HG02610 (cell line): Measurements from ENCODE around the gene SHH.

Experiments
- ATAC-seq: cut with Tn5 transposase; IDR thresholded peaks from one replicate; pipeline ENCODE4 v1.9.1; 2021; ENCODE audit warnings: mild to moderate bottlenecking, moderate library complexity; ENCODE audit not compliant: unreplicated experiment

SHH gene

GRCh38 chr7:155794196-155794595 lies 18.1 kb downstream of the SHH start:
- ATAC-seq: no peak

- ATAC-seq: no peak
Observed at GRCh38 chr7:155793720-155794119, 18.5 kb downstream of the SHH start.

DNA sequence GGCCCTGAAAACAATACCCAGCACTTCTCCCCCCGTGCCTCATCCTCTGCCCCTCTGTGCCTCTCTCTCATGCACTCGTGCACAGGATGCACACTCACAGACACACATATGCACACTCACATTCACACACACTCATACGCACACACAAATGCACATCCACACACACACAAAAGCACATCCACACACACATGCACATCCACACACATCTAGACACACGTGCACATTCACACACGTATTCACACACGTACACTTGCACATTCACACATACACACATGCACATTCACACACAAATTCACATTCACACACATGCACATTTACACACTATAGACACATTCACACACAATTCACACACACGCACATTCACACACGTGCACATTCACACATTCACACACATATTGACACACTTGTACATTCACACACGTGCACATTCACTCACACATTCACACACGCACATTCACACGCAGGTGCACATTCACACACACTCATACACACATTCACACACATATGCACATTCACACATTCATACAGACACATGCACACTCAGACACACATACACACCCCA lies 19.2 kb downstream of the SHH start:
- ATAC-seq: no peak

- ATAC-seq: no peak
Observed at GRCh38 chr7:155792315-155792960, 19.8 kb downstream of the SHH start.

DNA sequence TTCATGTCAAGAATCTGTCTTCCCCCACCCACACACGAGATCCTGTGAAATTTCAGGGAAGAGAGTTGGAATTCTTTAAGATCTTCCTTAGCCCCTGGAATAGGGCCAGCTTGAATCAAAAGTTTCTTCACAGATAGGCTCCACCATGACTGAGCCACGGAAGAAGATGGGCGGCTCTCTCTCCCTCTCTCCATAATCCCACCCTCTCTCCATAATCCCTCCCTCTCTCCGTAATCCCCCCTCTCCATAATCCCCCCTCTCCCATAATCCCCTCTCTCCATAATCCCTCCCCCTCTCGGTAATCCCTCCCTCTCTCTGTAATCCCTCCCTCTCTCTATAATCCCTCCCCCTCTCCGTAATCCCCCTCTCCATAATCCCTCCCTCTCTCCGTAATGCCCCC lies 20.4 kb downstream of the SHH start:
- ATAC-seq: no peak

DNA sequence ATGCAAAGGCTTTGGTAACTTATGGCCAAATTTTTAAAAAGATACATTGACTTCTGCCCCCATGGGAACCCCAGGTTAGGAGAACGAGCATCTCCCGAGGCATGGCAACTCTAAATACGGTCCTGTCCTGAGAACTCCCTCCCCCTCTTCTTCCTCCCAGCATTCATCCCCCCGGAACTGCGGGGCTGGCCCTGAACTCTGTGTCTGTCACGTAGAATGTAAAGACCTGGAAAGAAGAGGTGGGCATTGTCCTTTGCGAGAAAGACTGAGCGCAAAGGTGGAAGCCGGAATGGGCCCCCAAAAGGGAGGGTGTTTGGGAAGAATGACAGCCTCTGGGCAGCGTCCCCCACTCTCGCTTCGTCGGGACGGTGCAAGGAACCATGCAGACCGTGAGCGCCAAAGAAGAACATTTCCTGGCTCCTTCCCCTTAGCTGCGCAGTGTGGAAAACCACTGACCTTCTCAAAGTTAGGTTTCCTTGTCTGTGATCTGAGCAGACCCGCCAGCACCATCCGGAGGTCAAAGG lies 21.0 kb downstream of the SHH start:
- no peak for ATAC-seq

- ATAC-seq: no peak
Observed at GRCh38 chr7:155790666-155791065, 21.6 kb downstream of the SHH start.

DNA sequence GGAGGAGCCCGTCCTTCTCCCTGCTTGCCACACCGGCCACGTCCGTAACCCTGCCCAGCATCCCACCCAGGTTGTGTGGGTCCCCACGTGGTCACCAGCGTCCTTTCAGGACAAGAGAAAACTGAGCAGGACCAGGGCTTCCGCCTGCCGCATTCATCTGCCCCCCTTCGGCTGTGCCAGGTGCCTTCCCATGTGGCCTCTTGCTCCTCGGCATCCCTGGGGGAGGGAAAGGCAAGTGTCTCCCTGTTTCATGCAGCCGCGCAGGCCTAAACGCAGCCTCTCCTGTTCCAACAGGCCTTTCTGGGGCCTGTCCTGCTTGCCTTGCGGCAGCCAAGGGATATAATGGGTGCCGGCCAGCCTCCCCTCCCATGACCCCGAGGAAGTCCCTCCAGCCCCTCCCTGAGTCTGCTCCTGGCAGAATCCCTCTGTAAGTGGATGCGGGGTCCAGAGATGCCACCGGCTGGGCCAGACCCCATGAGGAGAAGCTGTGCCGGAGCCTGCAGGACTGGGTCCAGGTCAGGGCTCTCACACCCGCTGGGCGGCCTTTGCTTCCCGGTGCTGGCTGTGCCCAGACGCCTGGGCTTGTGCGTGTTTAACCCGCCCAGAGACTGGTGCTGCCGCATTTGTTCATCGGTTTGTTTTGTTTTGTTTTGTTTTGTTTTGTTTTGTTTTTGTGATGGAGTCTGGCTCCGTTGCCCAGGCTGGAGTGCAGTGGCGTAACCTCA lies 23.1 kb downstream of the SHH start:
- ATAC-seq: no peak

DNA sequence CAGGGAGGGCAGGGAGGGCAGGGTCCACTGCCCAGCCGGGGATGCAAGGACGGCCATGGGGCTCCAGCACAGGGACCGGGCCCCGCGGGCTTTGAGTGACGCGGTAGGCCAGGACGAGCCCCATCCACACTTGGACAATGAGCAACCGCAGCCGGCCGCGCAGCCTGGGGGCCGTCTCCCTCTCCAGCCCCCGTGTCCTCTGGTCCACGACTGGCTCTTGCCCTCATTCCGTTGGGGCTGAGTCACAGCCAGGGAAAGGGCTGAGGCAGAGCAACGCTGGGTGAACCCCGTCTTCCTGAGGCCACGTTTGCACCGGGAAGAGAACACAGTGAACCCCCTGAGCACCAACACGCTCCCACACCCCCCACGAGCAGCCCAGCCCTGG lies 23.7 kb downstream of the SHH start:
- no peak for ATAC-seq

DNA sequence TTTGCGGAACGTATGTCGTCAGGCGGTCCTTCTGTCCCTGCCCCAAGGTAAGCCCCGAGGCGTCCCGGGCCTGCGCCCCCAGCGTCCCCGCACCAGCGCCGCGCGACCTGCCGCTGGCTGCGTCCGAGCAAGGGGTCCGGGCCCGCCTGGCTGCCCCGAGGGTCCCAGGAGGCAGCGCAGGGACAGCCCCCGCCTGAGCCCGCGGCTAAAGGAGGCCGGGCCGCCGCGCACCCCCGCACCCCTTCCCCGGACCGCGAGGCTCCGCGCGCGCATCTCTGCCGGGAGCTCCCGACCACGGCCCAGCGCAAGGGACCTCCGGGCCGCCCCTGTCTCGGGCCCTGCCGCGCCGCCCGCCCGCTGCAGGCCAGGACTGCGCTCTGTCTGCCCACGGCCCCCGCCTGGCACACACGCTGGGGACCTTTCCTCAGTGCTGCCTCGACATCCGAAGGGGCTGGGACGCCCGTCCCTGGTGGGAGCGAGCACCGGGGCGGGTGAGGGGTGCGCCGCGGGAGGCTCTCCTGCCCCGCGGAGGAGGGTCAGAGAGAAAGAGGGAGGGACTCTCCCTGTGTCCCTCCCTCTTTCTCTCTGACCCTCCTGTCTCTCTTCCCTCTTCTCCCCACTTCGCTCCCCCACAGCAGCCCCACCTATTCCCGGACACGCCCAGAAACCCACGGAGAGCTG lies 25.0 kb downstream of the SHH start:
- ATAC-seq: no peak

DNA sequence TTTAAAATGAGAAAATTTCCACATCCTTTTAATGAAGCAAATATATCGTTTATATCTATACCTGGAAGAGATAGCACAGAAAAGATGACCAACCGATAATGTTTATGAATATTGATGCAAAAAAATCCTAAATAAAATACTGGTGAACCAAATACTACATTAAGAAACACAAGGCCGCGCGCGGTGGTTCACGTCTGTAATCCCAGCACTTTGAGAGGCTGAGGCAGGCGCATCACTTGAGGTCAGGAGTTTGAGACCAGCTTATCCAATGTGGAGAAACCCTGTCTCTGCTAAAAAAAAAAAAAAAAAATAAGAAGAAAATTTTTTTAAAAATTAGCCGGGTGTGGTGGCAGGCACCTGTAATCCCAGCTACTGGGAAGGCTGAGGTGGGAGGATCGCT lies 25.8 kb downstream of the SHH start:
- ATAC-seq: no peak

DNA sequence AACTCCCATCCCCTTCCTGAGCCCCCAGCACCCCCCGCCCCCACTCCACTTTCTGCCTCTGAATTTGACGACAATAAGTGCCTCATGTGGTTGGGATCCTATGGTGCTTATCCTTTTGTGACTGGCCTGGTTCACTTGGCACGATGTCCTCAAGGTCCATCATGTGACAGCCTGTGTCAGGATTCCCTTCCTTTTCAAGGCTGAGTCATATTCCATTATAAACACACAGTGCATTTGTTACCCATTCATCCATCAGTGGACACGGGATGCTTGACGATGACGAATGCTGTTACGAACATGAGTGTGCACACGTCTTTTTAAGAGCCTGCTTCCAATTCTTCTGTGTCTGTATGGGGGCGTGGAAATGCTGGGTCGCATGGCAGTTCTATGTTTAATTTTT lies 26.7 kb downstream of the SHH start:
- ATAC-seq: no peak

DNA sequence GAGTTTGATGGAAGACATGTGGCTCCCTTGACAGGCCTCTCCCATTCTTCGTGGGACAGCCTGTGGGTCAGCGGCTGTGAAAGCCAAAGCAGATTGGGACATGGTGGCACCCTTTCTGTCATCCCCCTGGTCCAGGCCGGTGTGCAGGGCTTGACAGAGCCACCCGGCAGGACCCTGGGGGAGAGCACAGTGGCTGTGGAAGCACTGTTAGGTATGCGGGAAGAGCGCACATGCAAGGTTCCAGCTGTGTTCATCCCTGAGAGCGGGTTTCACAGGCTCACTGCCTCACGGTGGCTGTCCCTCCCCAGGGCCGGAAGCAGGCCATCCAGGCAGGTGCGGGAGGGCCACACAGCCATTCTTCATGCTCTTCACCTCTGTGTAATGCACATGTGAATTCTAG lies 29.8 kb downstream of the SHH start:
- ATAC-seq: no peak

DNA sequence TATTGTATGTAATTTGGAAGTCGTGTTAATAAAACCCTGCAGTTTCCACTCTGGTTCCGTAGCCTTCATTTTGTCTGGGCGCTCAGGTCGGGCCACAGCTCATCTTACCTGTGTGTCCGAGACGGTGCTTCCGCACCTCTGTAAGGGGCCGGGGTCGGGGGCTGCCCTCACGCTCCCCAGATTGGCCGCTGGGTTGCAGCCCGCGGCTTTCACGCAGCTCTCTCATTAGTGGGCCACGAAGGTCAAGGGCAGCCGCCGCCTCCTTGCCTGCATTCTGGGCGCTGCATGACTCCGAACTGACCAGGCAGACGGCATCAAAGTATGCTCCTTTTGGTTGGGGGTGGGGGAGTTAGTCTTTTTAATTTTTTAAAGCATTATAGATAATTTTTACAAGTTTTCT lies 30.8 kb downstream of the SHH start:
- ATAC-seq: no peak

DNA sequence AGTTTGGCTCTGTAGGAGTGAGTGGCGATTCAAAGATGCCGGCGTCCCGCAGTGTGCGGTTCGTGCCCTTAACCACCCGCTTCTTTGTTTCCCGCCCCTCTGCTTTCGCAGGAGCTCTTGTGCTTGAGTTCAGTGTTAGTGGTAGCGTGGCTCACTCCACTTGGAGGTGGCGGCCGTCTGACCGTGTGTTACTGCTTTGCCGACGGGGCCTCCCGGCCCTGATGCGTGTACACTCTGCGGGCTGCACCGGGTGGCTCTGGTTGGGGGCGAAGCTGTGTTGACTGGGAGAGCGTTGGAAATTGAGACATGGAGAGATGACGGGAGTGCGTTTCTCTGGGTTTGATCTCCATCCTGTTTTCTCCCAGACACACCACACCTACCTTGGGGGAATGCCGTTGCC lies 31.4 kb downstream of the SHH start:
- no peak for ATAC-seq

DNA sequence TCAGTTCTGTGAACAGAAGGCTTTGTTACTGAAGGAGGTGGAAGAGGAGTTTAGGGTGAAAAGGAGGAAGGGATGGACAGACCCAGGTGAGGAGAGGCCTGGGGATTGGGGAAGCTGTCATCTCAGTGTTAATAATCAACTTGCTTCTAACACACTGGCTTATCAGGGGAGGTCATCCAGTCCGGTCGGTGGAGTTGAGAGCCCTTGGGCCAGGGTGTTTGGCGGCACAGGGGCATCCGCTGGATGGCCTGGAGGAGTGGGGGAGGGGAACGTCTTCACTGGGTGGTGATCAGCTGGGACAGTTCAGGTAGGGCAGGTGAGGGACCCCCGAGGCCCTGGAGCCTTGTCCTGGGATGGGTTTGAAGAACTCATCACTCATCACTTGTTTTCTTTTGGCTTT lies 33.9 kb downstream of the SHH start:
- ATAC-seq: no peak

DNA sequence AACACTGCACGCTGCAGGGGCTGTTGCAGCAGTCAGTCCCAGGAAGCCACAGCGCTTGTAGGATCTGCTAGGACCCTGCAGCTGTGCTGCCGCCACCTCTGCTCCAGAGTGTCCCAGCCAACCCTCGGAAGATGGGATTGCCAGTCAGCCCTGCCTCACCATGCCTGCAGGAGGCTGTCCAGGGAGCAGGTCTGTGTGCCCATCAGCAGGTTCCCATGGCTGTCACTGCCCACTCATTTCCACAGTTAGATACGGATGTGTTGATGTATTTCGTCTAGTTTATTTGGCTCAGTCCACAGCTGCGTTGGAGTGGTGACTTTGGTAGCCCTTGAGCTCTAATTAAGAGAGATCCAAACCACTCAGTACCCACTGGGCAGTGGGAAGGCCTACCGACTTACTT lies 35.7 kb downstream of the SHH start:
- ATAC-seq: no peak

GRCh38 chr7:155775691-155776090 lies 36.6 kb downstream of the SHH start:
- ATAC-seq: no peak

- no peak for ATAC-seq
Observed at GRCh38 chr7:155774947-155775346, 37.3 kb downstream of the SHH start.

DNA sequence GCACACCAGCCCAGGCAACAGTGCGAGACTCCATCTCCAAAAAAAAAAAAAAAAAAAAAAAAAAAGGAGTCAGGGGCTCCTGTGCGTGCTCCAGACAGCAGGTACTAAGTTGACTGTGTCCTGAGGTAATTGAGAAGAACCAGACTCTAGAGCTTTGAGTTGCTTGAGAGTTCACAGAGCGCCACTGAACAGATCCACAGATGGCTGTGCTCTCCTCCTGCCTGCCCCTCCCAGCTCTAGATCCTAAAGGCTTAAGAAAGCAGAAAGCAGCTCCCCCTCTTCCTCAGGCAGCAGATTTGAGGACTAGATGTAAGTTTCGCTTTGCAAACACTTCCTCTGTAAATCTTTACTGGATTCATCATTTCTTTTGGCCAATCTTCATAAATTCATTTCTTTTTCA lies 38.7 kb downstream of the SHH start:
- no peak for ATAC-seq

DNA sequence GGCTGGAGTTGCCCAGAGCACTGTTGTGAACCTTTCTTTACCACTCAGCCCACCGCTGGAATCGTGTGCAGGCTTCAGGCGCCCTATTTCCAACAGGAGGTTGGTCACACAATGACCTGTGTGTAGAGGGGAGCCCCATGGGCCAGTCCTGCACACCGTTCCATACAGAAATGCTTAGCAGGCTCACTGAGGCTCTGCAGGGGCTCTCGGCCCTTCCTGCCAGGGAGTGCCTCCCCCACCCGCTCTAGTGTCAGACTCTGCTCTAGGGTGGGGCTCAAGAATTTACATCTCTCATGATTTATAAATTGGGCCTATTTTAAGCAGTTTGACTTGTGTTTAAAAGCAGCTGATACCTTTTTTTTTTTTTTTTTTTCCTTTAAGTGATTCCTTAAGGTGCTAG lies 42.0 kb downstream of the SHH start:
- ATAC-seq: no peak

GRCh38 chr7:155769701-155770100 lies 42.6 kb downstream of the SHH start:
- ATAC-seq: no peak
